ENCODE measurements around the gene RABEP1.

Gene RABEP1

GRCh38 chr17:5272322-5272721 lies 9.8 kb upstream of the RABEP1 start:
- DNase-seq (ENCODE audit: low read depth): no peak

GRCh38 chr17:5282642-5283217 lies 646 bp downstream of the RABEP1 start:
- DNase-seq (ENCODE audit: low read depth): peak; percentile 24

GRCh38 chr17:5283571-5284315 lies 1.7 kb downstream of the RABEP1 start:
- no peak for DNase-seq (ENCODE audit: low read depth)

- DNase-seq (ENCODE audit: low read depth): no peak
Observed at GRCh38 chr17:5284681-5285080, 2.6 kb downstream of the RABEP1 start.

GRCh38 chr17:5286846-5287245 lies 4.8 kb downstream of the RABEP1 start:
- DNase-seq (ENCODE audit: low read depth): no peak

- no peak for DNase-seq (ENCODE audit: low read depth)
Observed at GRCh38 chr17:5291683-5292350, 9.7 kb downstream of the RABEP1 start.

GRCh38 chr17:5297245-5297644 lies 15.2 kb downstream of the RABEP1 start:
- DNase-seq (ENCODE audit: low read depth): no peak

- DNase-seq (ENCODE audit: low read depth): no peak
Observed at GRCh38 chr17:5299383-5299782, 17.3 kb downstream of the RABEP1 start.

- no peak for DNase-seq (ENCODE audit: low read depth)
Observed at GRCh38 chr17:5304636-5305035, 22.6 kb downstream of the RABEP1 start.

GRCh38 chr17:5309851-5310250 lies 27.8 kb downstream of the RABEP1 start:
- DNase-seq (ENCODE audit: low read depth): no peak

- DNase-seq (ENCODE audit: low read depth): no peak
Observed at GRCh38 chr17:5325851-5326250, 43.8 kb downstream of the RABEP1 start.

GRCh38 chr17:5329784-5330557 lies 47.9 kb downstream of the RABEP1 start:
- no peak for DNase-seq (ENCODE audit: low read depth)

GRCh38 chr17:5330981-5331380 lies 48.9 kb downstream of the RABEP1 start:
- no peak for DNase-seq (ENCODE audit: low read depth)

- DNase-seq (ENCODE audit: low read depth): no peak
Observed at GRCh38 chr17:5331506-5331905, 49.4 kb downstream of the RABEP1 start.

- DNase-seq (ENCODE audit: low read depth): no peak
Observed at GRCh38 chr17:5344914-5345313, 62.8 kb downstream of the RABEP1 start.

GRCh38 chr17:5352681-5353289 lies 70.7 kb downstream of the RABEP1 start:
- DNase-seq (ENCODE audit: low read depth): no peak

- no peak for DNase-seq (ENCODE audit: low read depth)
Observed at GRCh38 chr17:5354310-5354709, 72.2 kb downstream of the RABEP1 start.

GRCh38 chr17:5354886-5355415 lies 72.9 kb downstream of the RABEP1 start:
- no peak for DNase-seq (ENCODE audit: low read depth)

- DNase-seq (ENCODE audit: low read depth): no peak
Observed at GRCh38 chr17:5355421-5356129, 73.5 kb downstream of the RABEP1 start.

- no peak for DNase-seq (ENCODE audit: low read depth)
Observed at GRCh38 chr17:5361426-5361825, 79.3 kb downstream of the RABEP1 start.

- no peak for DNase-seq (ENCODE audit: low read depth)
Observed at GRCh38 chr17:5362162-5362811, 80.2 kb downstream of the RABEP1 start.
